ENCODE results near the gene TNIP3.

DNA sequence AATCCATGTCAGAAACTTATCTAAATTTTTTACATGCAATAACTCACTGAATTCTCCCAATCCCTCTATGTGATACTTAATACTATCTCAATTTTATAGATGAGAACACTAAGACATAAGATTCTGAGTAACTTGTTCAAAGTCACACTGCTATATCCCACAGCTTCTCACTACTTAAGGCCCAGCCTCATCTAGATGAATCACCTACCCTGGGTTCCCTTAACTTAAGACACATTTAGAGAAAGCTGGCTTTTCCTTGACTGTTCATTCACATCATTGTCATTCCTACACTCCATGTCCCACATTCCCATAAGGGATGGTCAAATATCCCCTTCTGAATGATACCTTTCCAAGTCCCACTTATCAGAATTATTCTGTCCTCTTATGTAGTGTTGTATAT, 21.0 kb downstream of the TNIP3 start:
- TF ChIP-seq, protein P1, sequence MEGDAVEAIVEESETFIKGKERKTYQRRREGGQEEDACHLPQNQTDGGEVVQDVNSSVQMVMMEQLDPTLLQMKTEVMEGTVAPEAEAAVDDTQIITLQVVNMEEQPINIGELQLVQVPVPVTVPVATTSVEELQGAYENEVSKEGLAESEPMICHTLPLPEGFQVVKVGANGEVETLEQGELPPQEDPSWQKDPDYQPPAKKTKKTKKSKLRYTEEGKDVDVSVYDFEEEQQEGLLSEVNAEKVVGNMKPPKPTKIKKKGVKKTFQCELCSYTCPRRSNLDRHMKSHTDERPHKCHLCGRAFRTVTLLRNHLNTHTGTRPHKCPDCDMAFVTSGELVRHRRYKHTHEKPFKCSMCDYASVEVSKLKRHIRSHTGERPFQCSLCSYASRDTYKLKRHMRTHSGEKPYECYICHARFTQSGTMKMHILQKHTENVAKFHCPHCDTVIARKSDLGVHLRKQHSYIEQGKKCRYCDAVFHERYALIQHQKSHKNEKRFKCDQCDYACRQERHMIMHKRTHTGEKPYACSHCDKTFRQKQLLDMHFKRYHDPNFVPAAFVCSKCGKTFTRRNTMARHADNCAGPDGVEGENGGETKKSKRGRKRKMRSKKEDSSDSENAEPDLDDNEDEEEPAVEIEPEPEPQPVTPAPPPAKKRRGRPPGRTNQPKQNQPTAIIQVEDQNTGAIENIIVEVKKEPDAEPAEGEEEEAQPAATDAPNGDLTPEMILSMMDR (IDR thresholded peaks at IDR 0.05; ENCODE audit: insufficient read depth, low read depth, low read length) = no peak
- TF ChIP-seq EZH2 (IDR thresholded peaks at IDR 0.05; ENCODE audit: insufficient read depth, low read length) = no peak
